SKM-1 (cell line): ENCODE measurements around the gene URGCP.
A peak's percentile ranks its signal among the peaks of the same experiment; 100 is the strongest.

Experiments used
- DNase-seq: peaks from one replicate; lab custom pipeline; 2025; ENCODE audit not compliant: unreplicated experiment; lab: John Stamatoyannopoulos, UW

The URGCP gene

GRCh38 chr7:43876241-43876640 lies 30.2 kb downstream of the URGCP start:
- DNase-seq, result peak; percentile 14

- DNase-seq, result no peak
These were observed 33.1 kb downstream of the URGCP start for GRCh38 chr7:43873300-43873699.

GRCh38 chr7:43872406-43873110 lies 33.8 kb downstream of the URGCP start:
- DNase-seq, result no peak

GRCh38 chr7:43871064-43871463 lies 35.3 kb downstream of the URGCP start:
- no peak for DNase-seq

- no peak for DNase-seq
These were observed 36.1 kb downstream of the URGCP start for GRCh38 chr7:43870316-43870715.

GRCh38 chr7:43869867-43870240 lies 36.5 kb downstream of the URGCP start:
- peak; percentile 76 for DNase-seq

GRCh38 chr7:43869006-43869866 lies 37.2 kb downstream of the URGCP start, which contains the start of gene MRPS24:
MRPS24 (minus strand) TSS chr7:43869517; CDS start chr7:43869495, 22 bp downstream.
- DNase-seq, result peak; percentile 94

GRCh38 chr7:43868681-43869005 lies 37.8 kb downstream of the URGCP start:
- no peak for DNase-seq

GRCh38 chr7:43868181-43868580 lies 38.2 kb downstream of the URGCP start:
- DNase-seq, result no peak

- DNase-seq, result no peak
These were observed 41.1 kb downstream of the URGCP start for GRCh38 chr7:43865277-43865676.

GRCh38 chr7:43864126-43864525 lies 42.3 kb downstream of the URGCP start:
- no peak for DNase-seq

- DNase-seq, result no peak
These were observed 49.4 kb downstream of the URGCP start for GRCh38 chr7:43856996-43857395.

- DNase-seq, result no peak
These were observed 50.1 kb downstream of the URGCP start for GRCh38 chr7:43856316-43856715.

- no peak for DNase-seq
These were observed 51.2 kb downstream of the URGCP start for GRCh38 chr7:43855176-43855575.

- no peak for DNase-seq
These were observed 54.6 kb downstream of the URGCP start for GRCh38 chr7:43851805-43852204.

- DNase-seq, result no peak
These were observed 55.9 kb downstream of the URGCP start for GRCh38 chr7:43850348-43851116.

- DNase-seq, result no peak
These were observed 57.3 kb downstream of the URGCP start for GRCh38 chr7:43849047-43849446.

- DNase-seq, result no peak
These were observed 58.9 kb downstream of the URGCP start for GRCh38 chr7:43847496-43847895.

GRCh38 chr7:43844662-43845061 lies 61.7 kb downstream of the URGCP start:
- DNase-seq, result no peak

GRCh38 chr7:43844257-43844656 lies 62.1 kb downstream of the URGCP start:
- no peak for DNase-seq

GRCh38 chr7:43843296-43843695 lies 63.1 kb downstream of the URGCP start:
- DNase-seq, result no peak

GRCh38 chr7:43838201-43838658 lies 68.2 kb downstream of the URGCP start:
- no peak for DNase-seq
